T-helper 22 cell (primary cell): ENCODE measurements around the gene ARPC1A.

Source experiments
- DNase-seq: peaks from one replicate; pipeline ENCODE4 v3.0.0-alpha.2; 2020; ENCODE audit warnings: low read depth

Gene ARPC1A

DNA sequence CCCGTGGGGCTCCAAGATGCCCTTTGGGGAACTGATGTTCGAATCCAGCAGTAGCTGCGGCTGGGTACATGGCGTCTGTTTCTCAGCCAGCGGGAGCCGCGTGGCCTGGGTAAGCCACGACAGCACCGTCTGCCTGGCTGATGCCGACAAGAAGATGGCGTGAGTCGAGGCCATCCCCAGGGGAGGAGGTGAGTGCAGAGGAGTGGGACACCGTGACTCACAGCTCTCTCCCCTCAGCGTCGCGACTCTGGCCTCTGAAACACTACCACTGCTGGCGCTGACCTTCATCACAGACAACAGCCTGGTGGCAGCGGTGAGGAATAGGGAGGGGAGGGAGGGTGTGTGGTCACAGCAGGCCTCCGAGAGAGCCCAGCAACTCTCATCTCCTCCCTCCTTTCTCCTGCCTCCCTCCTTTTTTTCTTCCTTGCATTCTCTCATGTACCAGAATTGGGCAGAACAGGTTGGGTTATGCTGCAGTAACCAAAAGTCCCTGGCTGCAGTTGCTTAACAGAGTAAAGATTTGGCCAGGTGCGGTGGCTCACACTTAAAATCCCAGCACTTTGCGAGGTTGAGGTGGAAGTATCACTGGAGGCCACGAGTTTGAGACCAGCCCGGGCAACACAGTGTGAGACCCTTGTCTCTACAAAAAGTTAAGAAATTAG is 65.4 kb downstream of the ARPC1A start:
- DNase-seq: no peak

DNA sequence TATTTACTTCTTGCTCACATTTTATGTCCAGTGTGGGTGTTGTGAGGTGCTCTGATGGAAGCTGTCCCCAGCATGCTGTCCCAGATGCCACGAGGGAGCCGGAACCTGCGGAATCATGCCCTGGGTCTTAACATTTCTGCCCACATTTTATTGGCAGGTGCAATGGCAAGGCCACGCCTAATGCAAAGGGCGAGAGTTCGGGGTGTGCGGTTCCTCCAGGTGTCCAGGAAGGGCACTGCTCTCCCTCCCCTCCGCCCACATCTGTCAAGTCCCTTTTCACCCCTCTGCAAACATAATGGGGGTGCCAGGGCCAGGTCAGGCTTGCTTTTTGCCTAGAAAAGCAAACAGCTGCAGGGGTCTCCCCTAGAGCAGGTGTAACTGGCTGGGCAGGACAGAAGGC is 66.3 kb downstream of the ARPC1A start:
- DNase-seq: no peak

DNA sequence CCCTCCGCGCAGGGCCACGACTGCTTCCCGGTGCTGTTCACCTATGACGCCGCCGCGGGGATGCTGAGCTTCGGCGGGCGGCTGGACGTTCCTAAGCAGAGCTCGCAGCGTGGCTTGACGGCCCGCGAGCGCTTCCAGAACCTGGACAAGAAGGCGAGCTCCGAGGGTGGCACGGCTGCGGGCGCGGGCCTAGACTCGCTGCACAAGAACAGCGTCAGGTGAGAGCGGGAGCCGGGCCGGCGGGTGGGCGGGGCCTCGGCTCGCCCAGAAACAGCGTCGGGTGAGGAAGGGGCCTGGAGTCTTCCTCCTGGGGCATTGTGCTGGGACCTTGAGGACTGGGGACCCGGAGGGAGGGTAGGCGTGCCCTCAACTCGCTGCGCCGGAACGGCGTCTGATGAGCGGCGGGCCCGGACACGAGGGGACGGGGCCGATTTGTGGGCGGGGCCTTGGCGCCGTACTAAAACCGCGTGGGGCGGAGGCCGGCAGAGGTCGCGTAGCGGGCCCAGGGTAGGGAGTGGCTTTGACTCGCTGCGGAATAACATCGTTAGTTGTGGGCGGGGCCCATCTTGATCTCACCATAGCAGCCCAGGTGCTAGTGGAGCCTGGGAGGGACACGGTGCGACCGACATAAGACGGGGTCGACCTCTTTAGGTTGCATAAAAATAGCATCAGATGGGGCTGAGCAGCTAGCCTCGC is 67.1 kb downstream of the ARPC1A start:
- peak; percentile 80 for DNase-seq

GRCh38 chr7:99393355-99394187 is 67.9 kb downstream of the ARPC1A start:
- no peak for DNase-seq

DNA sequence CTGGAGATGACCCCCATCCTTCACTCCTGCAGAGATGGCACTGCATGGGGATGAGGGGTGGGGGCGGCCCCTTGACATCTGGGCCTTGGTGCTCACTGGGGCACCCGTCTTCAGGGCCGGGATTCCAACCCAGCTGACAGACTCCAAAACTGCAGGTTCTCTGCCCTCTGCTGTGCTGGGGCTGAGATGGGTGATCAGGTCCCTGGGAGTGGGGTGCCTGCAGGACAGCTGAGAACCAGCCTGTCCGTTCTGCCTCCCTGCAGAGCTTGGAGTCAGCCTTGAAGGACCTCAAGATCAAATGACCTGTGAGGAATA is 68.4 kb downstream of the ARPC1A start:
- DNase-seq: no peak

DNA sequence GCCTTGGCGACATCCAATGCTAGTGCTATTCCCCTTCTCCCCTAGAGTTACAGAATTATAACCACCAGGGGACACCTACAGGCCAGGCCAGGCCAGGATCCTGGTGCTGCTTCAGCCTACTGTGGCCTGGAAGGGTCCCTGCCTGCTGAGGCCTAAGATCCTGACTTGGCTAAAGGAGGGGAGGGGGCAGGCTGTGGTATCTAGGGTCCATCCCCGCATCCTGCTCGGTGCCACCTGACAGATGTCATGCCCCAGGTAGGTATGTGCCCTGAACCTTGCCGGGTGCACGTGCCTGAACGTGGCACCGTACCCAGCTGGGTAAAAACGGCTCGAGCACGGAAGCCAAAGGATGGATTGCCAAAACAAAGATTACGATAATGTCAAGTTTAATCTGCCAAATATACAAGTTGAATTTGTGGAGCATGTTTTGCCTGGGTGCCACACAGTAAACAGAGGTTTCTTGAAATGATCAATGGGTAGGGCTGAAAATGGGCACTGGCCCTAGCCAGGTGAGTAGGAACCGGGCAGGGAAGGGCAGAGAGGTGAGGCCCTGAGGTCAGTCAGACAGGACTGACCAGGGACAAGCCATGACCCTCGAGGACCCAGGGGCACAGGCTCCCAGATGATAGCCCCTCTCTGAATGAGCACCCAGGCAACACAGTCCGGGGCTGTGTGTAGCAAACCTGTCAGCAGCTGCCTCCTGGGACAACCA is 70.1 kb downstream of the ARPC1A start:
- DNase-seq: no peak

GRCh38 chr7:99396418-99397296 is 71.0 kb downstream of the ARPC1A start:
- DNase-seq: no peak

DNA sequence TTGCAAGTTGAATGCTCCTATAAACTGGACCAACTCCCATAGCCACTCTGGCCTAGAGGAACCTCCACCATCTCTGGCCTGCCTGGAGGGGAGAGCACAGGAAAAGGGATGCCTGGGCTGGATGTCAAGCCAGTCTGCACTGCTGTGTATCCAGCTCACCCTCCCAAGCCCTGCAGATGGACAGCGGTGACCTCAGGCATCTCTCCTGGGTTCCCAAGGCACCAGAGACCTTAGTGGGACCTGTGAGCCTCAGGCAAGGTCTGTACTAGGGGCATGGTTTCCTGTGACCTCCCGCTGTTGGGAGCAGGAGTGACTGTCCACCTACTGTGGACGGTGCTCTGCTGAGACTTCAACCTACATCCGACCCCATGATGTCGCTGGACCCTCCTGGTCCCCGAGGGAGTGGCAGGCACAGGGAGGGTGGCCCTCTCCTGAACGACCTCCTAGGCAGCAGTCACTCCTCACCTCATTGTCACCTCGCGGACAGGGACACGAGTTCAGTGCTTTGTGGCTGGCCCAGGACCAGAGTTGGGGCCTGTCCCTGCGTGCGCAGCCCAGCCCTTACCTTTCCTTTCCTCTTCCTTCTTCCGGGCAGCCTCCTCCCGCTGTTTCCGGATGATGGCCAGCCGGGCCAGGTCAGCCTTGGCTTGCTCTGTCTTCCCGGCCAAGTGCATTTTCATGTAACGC is 71.7 kb downstream of the ARPC1A start:
- no peak for DNase-seq

DNA sequence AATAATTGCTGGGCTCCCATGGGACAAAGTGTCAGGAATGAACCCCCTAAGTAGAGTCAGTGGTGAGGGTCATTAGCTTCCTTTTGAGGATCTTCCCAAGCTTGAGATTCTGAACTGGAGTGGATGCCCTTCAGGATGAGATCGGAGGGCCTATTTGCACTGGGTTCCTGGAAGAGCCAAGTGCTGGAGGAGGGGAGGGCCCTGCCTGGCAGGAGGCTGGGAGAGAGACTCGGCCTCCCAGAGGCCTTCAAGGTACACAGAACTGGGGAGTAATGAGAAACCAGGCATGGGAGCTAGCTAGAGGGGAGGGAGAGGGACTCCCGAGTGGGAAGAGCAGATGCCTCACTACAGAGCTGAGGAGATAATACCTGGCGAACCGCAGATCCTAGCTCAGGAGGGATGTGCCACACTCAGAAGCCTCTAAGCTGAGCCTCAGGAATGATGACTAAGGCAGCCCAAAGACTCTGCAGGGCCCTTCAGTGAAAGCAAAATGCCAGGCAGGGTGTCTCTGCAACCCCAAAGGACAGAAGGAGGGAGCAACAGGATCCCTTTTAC is 73.3 kb downstream of the ARPC1A start:
- no peak for DNase-seq

GRCh38 chr7:99399597-99399996 is 73.9 kb downstream of the ARPC1A start:
- DNase-seq: no peak

- no peak for DNase-seq
Measured at GRCh38 chr7:99402854-99403253, 77.2 kb downstream of the ARPC1A start.

DNA sequence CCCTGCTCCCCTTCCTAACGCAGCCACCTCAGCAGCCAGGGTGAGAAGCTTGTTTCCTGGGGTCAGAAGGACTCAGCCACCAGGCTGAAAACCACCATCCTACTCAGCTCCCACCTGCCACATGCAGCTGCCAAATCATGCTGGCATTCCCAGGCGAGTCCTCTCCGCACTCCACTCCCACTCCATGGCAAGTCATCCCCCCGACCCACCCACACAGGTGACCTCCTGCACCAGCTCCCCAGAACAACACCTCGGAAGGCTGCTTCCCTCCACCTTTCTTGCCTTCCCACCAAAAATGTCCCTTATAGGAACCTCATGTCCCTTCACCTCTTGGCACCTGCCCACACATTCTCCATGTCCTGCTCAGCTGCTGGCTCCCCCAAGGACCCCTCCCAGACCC is 78.1 kb downstream of the ARPC1A start:
- DNase-seq: no peak

GRCh38 chr7:99404235-99404976 is 78.7 kb downstream of the ARPC1A start:
- DNase-seq: no peak

DNA sequence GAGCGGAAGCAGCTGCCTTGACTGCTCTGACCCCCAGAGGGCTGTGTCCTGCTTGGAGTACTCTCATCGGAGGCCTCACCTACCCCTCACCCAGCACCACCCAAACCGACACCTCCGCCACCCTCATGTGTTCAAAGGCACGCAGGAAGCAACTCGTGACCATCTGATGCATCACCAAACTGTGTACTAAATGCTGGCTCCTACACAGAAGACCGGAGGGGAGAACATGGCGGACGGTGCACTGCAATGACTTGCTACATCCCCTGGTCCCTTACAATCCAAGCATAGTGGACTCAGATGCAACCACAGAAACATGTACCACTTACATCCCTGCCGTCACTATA is 79.3 kb downstream of the ARPC1A start:
- DNase-seq: no peak

DNA sequence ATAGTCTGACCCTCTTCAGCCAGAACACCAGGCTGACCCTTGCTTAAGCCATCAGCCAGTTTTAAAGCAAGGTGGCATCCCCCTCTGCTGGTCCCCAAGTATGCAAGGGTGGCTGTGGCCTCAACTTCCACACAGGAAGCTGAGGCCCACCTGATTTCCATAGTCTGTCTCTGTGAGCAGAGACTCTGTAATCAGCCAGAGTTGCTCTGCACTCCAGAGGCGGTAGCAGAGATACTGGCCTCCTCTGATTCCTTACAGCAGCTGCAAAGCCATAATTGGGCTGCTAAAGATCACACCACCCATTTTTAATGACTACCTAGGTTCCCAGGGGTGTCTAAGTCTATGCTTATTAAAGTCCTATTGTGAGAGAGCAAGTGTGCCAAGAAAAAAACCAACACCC is 80.9 kb downstream of the ARPC1A start:
- no peak for DNase-seq

GRCh38 chr7:99407872-99408378 is 82.2 kb downstream of the ARPC1A start:
- peak; percentile 18 for DNase-seq

DNA sequence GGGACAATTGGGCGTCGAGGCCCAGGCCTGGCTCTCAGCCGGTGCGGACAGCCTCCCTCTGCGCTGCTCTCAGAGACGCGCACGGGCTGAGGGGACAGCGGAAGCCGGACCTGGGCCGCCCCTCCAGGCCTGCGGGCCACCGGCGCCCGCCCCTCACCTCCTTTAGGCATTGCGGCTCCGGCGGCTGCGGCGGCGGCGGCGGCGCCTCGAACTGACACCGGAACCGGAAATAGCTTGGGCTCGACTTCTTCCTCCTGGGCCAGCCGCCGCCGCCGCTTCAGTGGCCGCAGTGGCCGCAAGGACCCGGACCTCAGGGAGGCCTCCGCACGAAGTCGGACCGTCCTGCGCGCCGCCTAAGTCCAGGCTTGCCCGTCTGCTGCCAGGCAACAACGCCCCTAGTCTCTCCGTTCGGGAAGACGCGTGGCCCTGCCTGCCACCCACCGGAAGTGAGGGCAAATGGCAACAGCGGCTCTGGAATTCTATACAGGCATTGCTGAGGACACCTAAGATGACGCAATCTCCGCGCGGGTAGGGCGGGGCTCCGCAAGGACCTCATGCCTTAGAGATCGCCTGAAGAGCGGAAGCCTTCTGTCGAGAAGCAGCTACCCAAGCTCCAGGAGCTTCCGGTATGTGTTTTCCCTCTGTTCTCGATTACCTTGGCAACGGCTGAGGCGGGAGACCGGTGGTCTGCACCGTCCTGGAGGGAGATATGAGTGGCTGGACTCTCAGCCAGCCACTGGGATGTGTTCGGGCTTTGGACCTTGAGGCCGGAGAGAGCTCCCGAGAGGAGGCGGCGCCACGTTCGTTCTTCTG is 82.9 kb downstream of the ARPC1A start, which contains the start of the genes BUD31 and PDAP1:
BUD31 (plus strand) TSS at position 591 of the 813 bp plus-strand sequence. CDS start 2,124 bp downstream, outside the sequence.
PDAP1 (minus strand) TSS at position 219 of the 813 bp plus-strand sequence; CDS start at position 170, 49 bp downstream.
- DNase-seq: peak; percentile 87

- DNase-seq: no peak
Measured at GRCh38 chr7:99409192-99409572, 83.5 kb downstream of the ARPC1A start.

GRCh38 chr7:99409806-99410205 is 84.1 kb downstream of the ARPC1A start:
- no peak for DNase-seq
